RWPE1 (cell line): ENCODE data around the gene CIC.

Experiments used
- CTCF ChIA-PET: fragments of 350-600 bp; sonication (Branson Sonifier 250); formaldehyde crosslinking; extraction: SDS; loops from one replicate; lab custom pipeline; 2021; lab: Yijun Ruan, JAX
- POLR2A ChIA-PET: fragments of 400-600 bp; formaldehyde crosslinking; extraction: SDS; loops from one replicate; lab custom pipeline; 2020; ENCODE audit warnings: antibody characterized with exemption; ENCODE audit not compliant: low non-redundant PET; lab: Yijun Ruan, JAX
- DNase-seq: peaks from one replicate; pipeline ENCODE4 v3.0.0; 2012; ENCODE audit warnings: low spot score
- H3K27ac ChIP-seq: fragments of 450-650 bp; 2 replicates; pipeline ENCODE4 v1.5.1; 2017
- TF ChIP-seq, protein P1 (sequence below): fragments of 450-650 bp; conservative IDR thresholded peaks from 2 replicates; pipeline ENCODE4 v1.5.1; 2017; ENCODE audit warnings: low read depth, mild to moderate bottlenecking

CIC gene

DNA sequence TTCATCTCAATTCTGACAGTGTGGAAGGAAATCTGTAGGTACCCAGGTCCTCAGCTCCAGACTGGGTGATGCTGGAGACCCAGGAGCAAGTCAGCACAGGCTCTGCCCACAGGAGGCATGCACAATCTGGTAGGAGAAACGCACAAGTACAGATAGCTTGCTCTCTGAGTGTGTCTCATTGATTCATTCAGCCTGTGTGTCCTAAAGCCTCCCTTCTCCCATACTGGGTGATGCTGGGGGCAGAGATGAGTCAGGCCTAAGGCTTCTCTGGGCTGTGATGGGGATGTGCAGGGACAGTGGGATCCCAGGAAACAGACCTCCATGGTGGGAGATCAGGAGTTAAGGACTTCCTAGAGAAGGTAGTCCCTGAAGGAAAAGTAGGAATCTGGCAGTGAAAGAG lies 42.2 kb upstream of the CIC start:
- ChIA-PET POLR2A (interaction anchor here (0.6 kb wide), 1 partner anchor 116 kb away, joined by 3 read pairs; no protein-coding TSS in a partner anchor), CTCF (no interaction called here)
- TF ChIP-seq, protein P1, sequence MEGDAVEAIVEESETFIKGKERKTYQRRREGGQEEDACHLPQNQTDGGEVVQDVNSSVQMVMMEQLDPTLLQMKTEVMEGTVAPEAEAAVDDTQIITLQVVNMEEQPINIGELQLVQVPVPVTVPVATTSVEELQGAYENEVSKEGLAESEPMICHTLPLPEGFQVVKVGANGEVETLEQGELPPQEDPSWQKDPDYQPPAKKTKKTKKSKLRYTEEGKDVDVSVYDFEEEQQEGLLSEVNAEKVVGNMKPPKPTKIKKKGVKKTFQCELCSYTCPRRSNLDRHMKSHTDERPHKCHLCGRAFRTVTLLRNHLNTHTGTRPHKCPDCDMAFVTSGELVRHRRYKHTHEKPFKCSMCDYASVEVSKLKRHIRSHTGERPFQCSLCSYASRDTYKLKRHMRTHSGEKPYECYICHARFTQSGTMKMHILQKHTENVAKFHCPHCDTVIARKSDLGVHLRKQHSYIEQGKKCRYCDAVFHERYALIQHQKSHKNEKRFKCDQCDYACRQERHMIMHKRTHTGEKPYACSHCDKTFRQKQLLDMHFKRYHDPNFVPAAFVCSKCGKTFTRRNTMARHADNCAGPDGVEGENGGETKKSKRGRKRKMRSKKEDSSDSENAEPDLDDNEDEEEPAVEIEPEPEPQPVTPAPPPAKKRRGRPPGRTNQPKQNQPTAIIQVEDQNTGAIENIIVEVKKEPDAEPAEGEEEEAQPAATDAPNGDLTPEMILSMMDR, result no peak
- H3K27ac ChIP-seq, result peak overlapping the region; percentile 54
- no peak for DNase-seq

DNA sequence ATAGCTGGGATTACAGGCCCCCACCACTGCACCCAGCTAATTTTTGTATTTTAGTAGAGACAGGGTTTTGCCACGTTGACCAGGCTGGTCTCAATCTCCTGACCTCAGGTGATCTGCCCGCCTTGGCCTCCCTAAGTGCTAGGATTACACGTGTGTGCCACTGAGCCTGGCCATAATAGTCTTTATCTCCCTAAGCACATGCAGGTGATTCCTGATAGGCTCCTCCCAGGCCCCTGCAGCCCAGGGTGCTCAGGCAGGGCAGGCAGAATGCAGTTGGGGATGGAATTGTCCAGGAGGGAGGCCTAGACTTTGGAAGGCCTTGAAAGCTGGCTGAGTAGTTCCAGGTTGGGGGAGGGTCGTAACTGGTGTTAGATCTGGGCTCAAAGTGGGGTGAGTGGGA lies 40.4 kb upstream of the CIC start:
- POLR2A ChIA-PET, result no interaction called here
- TF ChIP-seq, protein P1, result no peak

DNA sequence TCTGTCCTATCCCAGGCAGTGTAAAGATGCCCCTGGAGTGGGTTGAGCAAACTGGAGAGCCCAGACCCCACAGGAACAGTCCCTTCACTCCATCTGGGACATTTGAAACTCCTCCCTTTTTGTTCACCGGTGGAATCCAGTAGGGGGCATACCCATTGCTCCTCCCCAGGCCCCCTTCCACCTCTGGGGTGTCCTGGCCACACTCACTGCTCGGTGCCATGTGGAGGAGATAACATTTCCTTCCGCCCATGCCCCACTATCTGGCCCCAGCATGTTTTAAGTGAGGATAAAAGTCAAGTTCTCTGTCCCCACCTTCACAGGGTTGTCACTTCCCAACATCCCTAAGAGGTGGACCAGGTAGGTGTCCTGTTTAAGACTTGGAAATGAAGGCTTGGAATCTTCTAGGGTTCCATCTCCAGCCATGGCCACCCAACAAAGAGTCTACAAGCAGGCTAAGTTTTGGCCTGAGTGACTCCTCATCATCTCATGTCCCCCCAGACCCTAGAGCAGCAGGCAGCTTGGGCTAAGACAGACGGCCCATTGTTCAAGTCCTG lies 39.7 kb upstream of the CIC start:
- ChIA-PET CTCF (interaction anchor here (0.6 kb wide), 1 partner anchor 147 kb away, joined by 4 read pairs; no protein-coding TSS in a partner anchor), POLR2A (interaction anchor here (0.7 kb wide), 1 partner anchor 14 kb away, joined by 3 read pairs; no protein-coding TSS in a partner anchor)
- TF ChIP-seq, protein P1, result no peak
- H3K27ac ChIP-seq, result peak overlapping the region; percentile 64
- DNase-seq, result no peak

More for the DNA sequence above, 40.4 kb upstream of the CIC start:
- CTCF ChIA-PET, result interaction anchor here (0.6 to 0.8 kb wide), 2 partner anchors 67 to 121 kb away, joined by 3 to 7 read pairs; no protein-coding TSS in a partner anchor
- DNase-seq, result no peak
- H3K27ac ChIP-seq, result peak overlapping the region; percentile 64

DNA sequence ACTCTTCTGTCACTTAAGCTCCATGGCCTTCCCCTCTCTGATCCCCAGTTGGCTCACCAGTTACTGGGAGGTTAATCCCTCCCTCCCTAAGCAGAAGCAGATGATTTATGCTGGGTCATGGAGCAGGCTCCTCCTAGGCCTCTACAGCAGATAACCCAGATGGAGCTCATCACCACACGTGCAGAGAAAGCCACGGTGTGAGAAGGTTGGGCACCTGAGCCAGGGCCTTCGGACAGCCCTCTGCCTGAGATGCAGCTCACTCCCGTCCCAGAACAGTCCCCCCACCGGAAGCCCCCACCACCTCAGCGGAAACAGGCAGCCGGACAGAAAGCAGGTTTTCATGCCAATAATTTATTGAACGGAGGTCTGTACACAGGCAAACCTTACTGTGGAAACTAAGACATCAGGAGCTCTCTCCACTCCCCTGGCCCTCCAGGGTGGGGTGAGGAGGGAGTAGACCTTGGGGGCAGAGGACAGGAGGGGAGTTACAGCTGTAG lies 39.1 kb upstream of the CIC start:
- ChIA-PET CTCF (interaction anchor here (0.6 kb wide), 1 partner anchor 148 kb away, joined by 4 read pairs; no protein-coding TSS in a partner anchor), POLR2A (interaction anchor here (0.7 kb wide), 1 partner anchor 13 kb away, joined by 3 read pairs; no protein-coding TSS in a partner anchor)
- TF ChIP-seq, protein P1, result no peak
- peak overlapping the region; percentile 64 for H3K27ac ChIP-seq
- no peak for DNase-seq

DNA sequence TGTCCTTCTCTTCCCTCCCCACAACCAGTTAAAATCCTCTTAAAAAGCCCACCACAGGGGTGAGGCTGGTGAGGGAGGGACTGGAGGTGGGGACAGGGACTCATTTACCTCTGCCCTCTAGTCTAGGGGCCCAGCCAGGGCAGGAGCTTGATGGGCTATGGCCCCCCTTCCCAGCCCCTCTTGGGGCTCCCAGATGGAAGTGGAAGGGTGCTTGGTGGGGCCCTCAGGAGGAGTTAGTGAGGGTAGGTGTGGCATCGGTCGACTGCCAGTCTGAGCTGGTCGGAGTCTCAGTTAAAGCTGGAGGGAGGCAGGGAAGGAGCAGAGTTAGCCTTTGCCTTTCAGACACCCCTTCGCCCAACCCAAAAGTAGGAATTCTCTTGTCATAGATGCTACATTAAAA lies 38.5 kb upstream of the CIC start:
- CTCF ChIA-PET, result no interaction called here
- POLR2A ChIA-PET, result no interaction called here
- no peak for DNase-seq
- TF ChIP-seq, protein P1, result no peak
- peak overlapping the region; percentile 64 for H3K27ac ChIP-seq

DNA sequence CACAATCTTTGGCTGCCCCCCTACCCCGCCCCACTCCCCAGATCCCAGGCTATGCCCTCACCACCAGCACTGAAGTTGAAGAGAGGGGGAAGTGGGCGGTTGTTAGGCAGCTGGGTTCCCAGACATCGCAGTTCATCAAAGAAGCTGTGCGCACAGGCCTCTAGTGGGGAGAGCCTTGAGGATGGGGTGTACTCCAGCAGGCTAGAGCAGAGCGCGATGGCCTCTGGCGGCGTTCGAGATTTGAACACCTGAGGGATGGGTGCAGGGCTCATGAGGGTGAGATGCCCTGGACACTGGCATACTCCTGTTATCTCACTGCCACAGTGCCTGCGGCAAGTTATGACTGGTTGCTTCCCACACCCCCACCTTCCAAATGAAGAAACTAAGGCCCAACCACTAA lies 36.6 kb upstream of the CIC start:
- CTCF ChIA-PET, result interaction anchor here (0.6 to 0.7 kb wide), 4 partner anchors 10 to 208 kb away, joined by 3 to 5 read pairs (median 4); no protein-coding TSS in a partner anchor
- POLR2A ChIA-PET, result no interaction called here
- TF ChIP-seq, protein P1, result no peak
- DNase-seq, result no peak
- peak overlapping the region; percentile 64 for H3K27ac ChIP-seq
